Uterus (tissue), 4 donors: Measurements from ENCODE around the gene CPPED1. TPM values are rescaled to one million over a fixed set of nuclear protein-coding genes. Genes with fewer than 3 reads are reported as not detected.

ENCODE experiments used
- DNase-seq, 2 donors: peaks; one replicate each; pipeline ENCODE4 v3.0.0-alpha.2; 2019 to 2020
- H3K27ac ChIP-seq, 2 donors: fragments of 200-600 bp; sonication (generic); 1 replicate in 1 of 2; 2 replicates in 1 of 2; pipeline ENCODE4 v1.5.1; 2016 to 2018
- H3K27me3 ChIP-seq, 2 donors: fragments of 200-600 bp; sonication (generic); one replicate each; pipeline ENCODE4 v1.5.1; 2018 to 2019; ENCODE audit warnings: control low read depth in 1 of 2
- H3K36me3 ChIP-seq, 2 donors: fragments of 200-600 bp; sonication (generic); one replicate each; pipeline ENCODE4 v1.5.1; 2019; ENCODE audit warnings: control low read depth in 1 of 2
- H3K4me1 ChIP-seq, 2 donors: fragments of 200-600 bp; sonication (generic); one replicate each; pipeline ENCODE4 v1.5.1; 2018 to 2019; ENCODE audit warnings: control low read depth in 1 of 2
- H3K4me3 ChIP-seq, 2 donors: fragments of 200-600 bp; sonication (generic); 1 replicate in 1 of 2; 2 replicates in 1 of 2; pipeline ENCODE4 v1.5.1; 2018 to 2019; ENCODE audit warnings: mild to moderate bottlenecking in 1 of 2
- H3K9me3 ChIP-seq, 2 donors: fragments of 200-600 bp; sonication (generic); one replicate each; pipeline ENCODE4 v1.5.1; 2019; ENCODE audit warnings: control low read depth in 1 of 2
- POLR2A ChIP-seq, 2 donors: fragments of 450-650 bp; IDR thresholded peaks; one replicate each; pipeline ENCODE4 v1.6.1; 2016; ENCODE audit warnings: antibody characterized with exemption in 2 of 2, mild to moderate bottlenecking in 1 of 2, moderate library complexity in 1 of 2
- intact Hi-C: fragments of 100-400 bp; cut with DNase I; formaldehyde crosslinking; loops from one replicate; pipeline ENCODE4 v1.15.1; 2023; ENCODE audit warnings: low total_unique reads
- total RNA-seq, 4 donors: library from RNA; depleted of rRNA in 3 of 4; stranded (reverse); fragments of >200 nt in 3 of 4; gene quantifications; one replicate each; pipeline versions ENCODE4 v1.1.0 to v1.2.4, GENCODE V29; 2014 to 2023
- TF ChIP-seq, protein P1 (sequence below), 4 experiments: fragments of 200-600 bp in 2 of 4; fragments of 450-650 bp in 2 of 4; sonication (generic) in 2 of 4; IDR thresholded peaks; one replicate each; pipeline ENCODE4 v1.5.1; 2016 to 2019; ENCODE audit warnings: antibody characterized with exemption in 4 of 4, mild to moderate bottlenecking in 2 of 4, moderate library complexity in 1 of 4
- donor health status: DM: yes; HTN: yes; CAD: no.

The CPPED1 gene
- total RNA-seq, 4 donors from 2014 or later: 1.5 to 9.2 (median 5.5) TPM

GRCh38 chr16:12674071-12674470 lies 129.6 kb downstream of the CPPED1 start:
- Histone ChIP-seq H3K27ac (no peak overlapping the region), H3K4me3 (no peak overlapping the region), H3K4me1 (no peaks in the 10 kb centered on the region), H3K9me3 (no peaks in the 10 kb centered on the region), H3K27me3 (no peaks in the 10 kb centered on the region), H3K36me3 (no peaks in the 10 kb centered on the region)
- DNase-seq: no peak
- TF ChIP-seq, protein P1, sequence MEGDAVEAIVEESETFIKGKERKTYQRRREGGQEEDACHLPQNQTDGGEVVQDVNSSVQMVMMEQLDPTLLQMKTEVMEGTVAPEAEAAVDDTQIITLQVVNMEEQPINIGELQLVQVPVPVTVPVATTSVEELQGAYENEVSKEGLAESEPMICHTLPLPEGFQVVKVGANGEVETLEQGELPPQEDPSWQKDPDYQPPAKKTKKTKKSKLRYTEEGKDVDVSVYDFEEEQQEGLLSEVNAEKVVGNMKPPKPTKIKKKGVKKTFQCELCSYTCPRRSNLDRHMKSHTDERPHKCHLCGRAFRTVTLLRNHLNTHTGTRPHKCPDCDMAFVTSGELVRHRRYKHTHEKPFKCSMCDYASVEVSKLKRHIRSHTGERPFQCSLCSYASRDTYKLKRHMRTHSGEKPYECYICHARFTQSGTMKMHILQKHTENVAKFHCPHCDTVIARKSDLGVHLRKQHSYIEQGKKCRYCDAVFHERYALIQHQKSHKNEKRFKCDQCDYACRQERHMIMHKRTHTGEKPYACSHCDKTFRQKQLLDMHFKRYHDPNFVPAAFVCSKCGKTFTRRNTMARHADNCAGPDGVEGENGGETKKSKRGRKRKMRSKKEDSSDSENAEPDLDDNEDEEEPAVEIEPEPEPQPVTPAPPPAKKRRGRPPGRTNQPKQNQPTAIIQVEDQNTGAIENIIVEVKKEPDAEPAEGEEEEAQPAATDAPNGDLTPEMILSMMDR (IDR thresholded peaks at IDR 0.05): no peak
- TF ChIP-seq POLR2A (IDR thresholded peaks at IDR 0.05): no peak
- intact Hi-C loops: no loop called here

- Histone ChIP-seq H3K4me3 (no peak overlapping the region), H3K4me1 (no peaks in the 10 kb centered on the region), H3K9me3 (peaks cover 0 to 4% of the 10 kb centered on the region in 2 donors), H3K27me3 (no peaks in the 10 kb centered on the region), H3K27ac (no peak overlapping the region), H3K36me3 (no peaks in the 10 kb centered on the region)
- intact Hi-C loops: no loop called here
- no peak for DNase-seq
- TF ChIP-seq POLR2A (IDR thresholded peaks at IDR 0.05): no peak
These were observed 130.2 kb downstream of the CPPED1 start for GRCh38 chr16:12673466-12673865.

- DNase-seq: no peak
- Histone ChIP-seq H3K9me3 (peaks cover 0 to 7% of the 10 kb centered on the region in 2 donors), H3K4me3 (no peak overlapping the region), H3K27ac (no peak overlapping the region), H3K36me3 (no peaks in the 10 kb centered on the region), H3K27me3 (no peaks in the 10 kb centered on the region), H3K4me1 (no peaks in the 10 kb centered on the region)
- intact Hi-C loops: no loop called here
- TF ChIP-seq POLR2A (IDR thresholded peaks at IDR 0.05): no peak
- TF ChIP-seq, protein P1 (IDR thresholded peaks at IDR 0.05): no peak
These were observed 130.7 kb downstream of the CPPED1 start for GRCh38 chr16:12672986-12673385.

- no peak overlapping the region for H3K27ac ChIP-seq
- peaks cover 0 to 7% of the 10 kb centered on the region in 2 donors for H3K9me3 ChIP-seq
- intact Hi-C loops: no loop called here
These were observed 133.8 kb downstream of the CPPED1 start for GRCh38 chr16:12669908-12670307.

GRCh38 chr16:12667909-12668308 lies 135.8 kb downstream of the CPPED1 start:
- H3K4me1 ChIP-seq: no peaks in the 10 kb centered on the region
- no peak overlapping the region for H3K27ac ChIP-seq
- H3K36me3 ChIP-seq: no peaks in the 10 kb centered on the region
- intact Hi-C loops: no loop called here
- TF ChIP-seq POLR2A (IDR thresholded peaks at IDR 0.05): no peak
- TF ChIP-seq, protein P1 (IDR thresholded peaks at IDR 0.05): no peak
- no peak for DNase-seq
- no peaks in the 10 kb centered on the region for H3K27me3 ChIP-seq
- H3K9me3 ChIP-seq: peaks cover 0 to 7% of the 10 kb centered on the region in 2 donors
- no peak overlapping the region for H3K4me3 ChIP-seq

More at GRCh38 chr16:12669908-12670307, 133.8 kb downstream of the CPPED1 start:
- Histone ChIP-seq H3K4me3 (no peak overlapping the region), H3K27me3 (no peaks in the 10 kb centered on the region), H3K4me1 (no peaks in the 10 kb centered on the region), H3K36me3 (no peaks in the 10 kb centered on the region)
- TF ChIP-seq, protein P1 (IDR thresholded peaks at IDR 0.05): no peak
- TF ChIP-seq POLR2A (IDR thresholded peaks at IDR 0.05): no peak
- DNase-seq: no peak
